HFFc6 (cell line): ENCODE measurements around the gene MX1. TPM values are rescaled to one million over a fixed set of nuclear protein-coding genes. Genes with fewer than 3 reads are reported as not detected.

Experiments
- DNase-seq: peaks from one replicate; pipeline ENCODE4 v3.0.0-alpha.2; 2018
- H3K27ac Mint-ChIP-seq: 2 replicates; pipeline ENCODE4 v1.8.0; 2020; ENCODE audit warnings: mild to moderate bottlenecking, mixed read lengths
- H3K27me3 Mint-ChIP-seq: 2 replicates; pipeline ENCODE4 v1.8.0; 2021; ENCODE audit warnings: mild to moderate bottlenecking, moderate library complexity, mixed read lengths; ENCODE audit not compliant: insufficient read depth
- H3K36me3 Mint-ChIP-seq: 2 replicates; pipeline ENCODE4 v1.8.0; 2021; ENCODE audit warnings: low read depth, mixed read lengths
- H3K4me1 Mint-ChIP-seq: 2 replicates; pipeline ENCODE4 v1.8.0; 2020; ENCODE audit warnings: low read depth, mixed read lengths
- H3K4me3 Mint-ChIP-seq: 2 replicates; pipeline ENCODE4 v1.8.0; 2020; ENCODE audit warnings: mild to moderate bottlenecking, moderate library complexity, mixed read lengths
- H3K9me3 Mint-ChIP-seq: 2 replicates; pipeline ENCODE4 v1.8.0; 2020; ENCODE audit warnings: mild to moderate bottlenecking, mixed read lengths
- total RNA-seq, 6 experiments: library from RNA; stranded (reverse); fragmentation: NEBNext Ultra II Directional; extraction: Animal tissue kit (Norgen Biotek cat#: 25700); gene quantifications; 2 replicates in 1 of 6; 3 replicates in 5 of 6; pipeline ENCODE4 v1.2.3, GENCODE V29; 2021
- TF ChIP-seq, protein P1 (sequence below): fragments of 200-600 bp; sonication (generic); IDR thresholded peaks from 2 replicates; pipeline ENCODE4 v1.5.0; 2021; ENCODE audit warnings: antibody characterized with exemption, mild to moderate bottlenecking

Gene MX1
- total RNA-seq, 6 experiments from 2014 or later, result 0.61 to 1.2 (median 0.85) TPM

GRCh38 chr21:41466024-41466820 is 40.2 kb downstream of the MX1 start:
- Mint-ChIP-seq H3K27ac (no peak overlapping the region), H3K4me1 (peaks cover 20% of the 10 kb centered on the region), H3K27me3 (peaks cover 22% of the 10 kb centered on the region), H3K9me3 (no peaks in the 10 kb centered on the region), H3K36me3 (peaks cover 5% of the 10 kb centered on the region; the same call in 1 of the 2 replicates), H3K4me3 (no peak overlapping the region)
- TF ChIP-seq, protein P1, sequence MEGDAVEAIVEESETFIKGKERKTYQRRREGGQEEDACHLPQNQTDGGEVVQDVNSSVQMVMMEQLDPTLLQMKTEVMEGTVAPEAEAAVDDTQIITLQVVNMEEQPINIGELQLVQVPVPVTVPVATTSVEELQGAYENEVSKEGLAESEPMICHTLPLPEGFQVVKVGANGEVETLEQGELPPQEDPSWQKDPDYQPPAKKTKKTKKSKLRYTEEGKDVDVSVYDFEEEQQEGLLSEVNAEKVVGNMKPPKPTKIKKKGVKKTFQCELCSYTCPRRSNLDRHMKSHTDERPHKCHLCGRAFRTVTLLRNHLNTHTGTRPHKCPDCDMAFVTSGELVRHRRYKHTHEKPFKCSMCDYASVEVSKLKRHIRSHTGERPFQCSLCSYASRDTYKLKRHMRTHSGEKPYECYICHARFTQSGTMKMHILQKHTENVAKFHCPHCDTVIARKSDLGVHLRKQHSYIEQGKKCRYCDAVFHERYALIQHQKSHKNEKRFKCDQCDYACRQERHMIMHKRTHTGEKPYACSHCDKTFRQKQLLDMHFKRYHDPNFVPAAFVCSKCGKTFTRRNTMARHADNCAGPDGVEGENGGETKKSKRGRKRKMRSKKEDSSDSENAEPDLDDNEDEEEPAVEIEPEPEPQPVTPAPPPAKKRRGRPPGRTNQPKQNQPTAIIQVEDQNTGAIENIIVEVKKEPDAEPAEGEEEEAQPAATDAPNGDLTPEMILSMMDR, result no peak
- DNase-seq, result no peak

DNA sequence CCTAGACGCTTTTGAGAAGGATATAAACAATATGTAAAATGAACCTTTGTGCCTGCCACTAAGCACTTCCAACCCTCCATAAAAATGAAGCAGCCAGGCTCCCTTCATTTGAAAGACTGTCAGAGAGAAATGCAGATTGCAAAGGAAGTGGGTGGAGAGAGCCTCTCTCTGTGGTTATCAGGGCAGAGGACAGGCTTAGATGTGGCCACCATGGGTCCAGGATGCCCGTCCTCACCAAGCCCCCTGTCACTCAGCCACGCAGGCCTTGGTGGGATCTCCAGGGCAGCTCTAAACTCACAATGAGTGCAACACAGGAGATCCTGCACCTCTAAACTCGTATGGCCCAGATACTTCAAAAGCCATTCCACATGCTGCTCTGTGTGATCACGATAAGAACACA is 44.0 kb downstream of the MX1 start:
- H3K27ac Mint-ChIP-seq, result no peak overlapping the region
- peaks cover 26% of the 10 kb centered on the region for H3K27me3 Mint-ChIP-seq
- H3K4me1 Mint-ChIP-seq, result peaks cover 15% of the 10 kb centered on the region
- TF ChIP-seq, protein P1, result no peak
- DNase-seq, result no peak
- no peak overlapping the region for H3K4me3 Mint-ChIP-seq
- H3K9me3 Mint-ChIP-seq, result no peaks in the 10 kb centered on the region
- H3K36me3 Mint-ChIP-seq, result no peaks in the 10 kb centered on the region

GRCh38 chr21:41472753-41473548 is 46.9 kb downstream of the MX1 start:
- Mint-ChIP-seq H3K4me1 (peaks cover 4% of the 10 kb centered on the region), H3K4me3 (no peak overlapping the region), H3K27me3 (peaks cover 28% of the 10 kb centered on the region), H3K9me3 (no peaks in the 10 kb centered on the region), H3K36me3 (no peaks in the 10 kb centered on the region), H3K27ac (no peak overlapping the region)
- no peak for DNase-seq
- TF ChIP-seq, protein P1, result no peak

DNA sequence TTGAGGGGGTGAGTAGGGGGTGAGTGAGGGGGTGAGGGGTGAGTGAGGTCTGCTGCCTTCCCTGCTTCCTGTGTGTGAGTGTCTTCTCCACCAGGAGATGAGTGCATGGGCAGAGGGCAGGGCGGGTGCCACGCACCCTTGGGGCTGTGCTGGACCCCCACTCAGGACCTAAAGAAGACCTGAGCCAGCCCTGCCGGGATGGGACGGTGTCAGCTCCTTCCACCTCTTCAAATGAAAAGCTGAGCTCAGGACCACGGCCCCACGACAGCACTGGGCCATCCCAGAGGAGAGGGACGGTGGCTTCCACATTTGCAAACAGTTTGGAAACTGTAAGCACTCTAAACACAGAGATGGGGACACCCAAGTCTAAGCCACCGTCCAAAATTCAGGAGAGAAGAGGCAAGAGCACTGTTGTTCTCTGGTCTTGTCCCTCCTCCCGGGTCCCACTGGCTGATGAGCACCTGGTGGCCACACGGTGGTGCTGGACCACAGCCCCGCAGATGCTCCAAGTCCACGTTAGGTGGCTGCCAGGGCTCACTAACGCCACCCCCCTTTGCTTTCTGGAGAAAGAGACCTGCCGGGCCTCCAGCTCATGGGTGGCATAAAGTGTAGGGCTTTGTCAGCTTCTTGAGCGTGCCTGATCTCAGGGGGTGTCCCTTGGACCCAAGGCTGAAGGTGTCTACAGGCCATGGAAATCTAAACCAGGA is 49.8 kb downstream of the MX1 start:
- Mint-ChIP-seq H3K4me3 (no peak overlapping the region), H3K27me3 (peaks cover 11% of the 10 kb centered on the region), H3K4me1 (no peaks in the 10 kb centered on the region), H3K36me3 (no peaks in the 10 kb centered on the region), H3K9me3 (no peaks in the 10 kb centered on the region), H3K27ac (no peak overlapping the region)
- TF ChIP-seq, protein P1, result no peak
- DNase-seq, result no peak

DNA sequence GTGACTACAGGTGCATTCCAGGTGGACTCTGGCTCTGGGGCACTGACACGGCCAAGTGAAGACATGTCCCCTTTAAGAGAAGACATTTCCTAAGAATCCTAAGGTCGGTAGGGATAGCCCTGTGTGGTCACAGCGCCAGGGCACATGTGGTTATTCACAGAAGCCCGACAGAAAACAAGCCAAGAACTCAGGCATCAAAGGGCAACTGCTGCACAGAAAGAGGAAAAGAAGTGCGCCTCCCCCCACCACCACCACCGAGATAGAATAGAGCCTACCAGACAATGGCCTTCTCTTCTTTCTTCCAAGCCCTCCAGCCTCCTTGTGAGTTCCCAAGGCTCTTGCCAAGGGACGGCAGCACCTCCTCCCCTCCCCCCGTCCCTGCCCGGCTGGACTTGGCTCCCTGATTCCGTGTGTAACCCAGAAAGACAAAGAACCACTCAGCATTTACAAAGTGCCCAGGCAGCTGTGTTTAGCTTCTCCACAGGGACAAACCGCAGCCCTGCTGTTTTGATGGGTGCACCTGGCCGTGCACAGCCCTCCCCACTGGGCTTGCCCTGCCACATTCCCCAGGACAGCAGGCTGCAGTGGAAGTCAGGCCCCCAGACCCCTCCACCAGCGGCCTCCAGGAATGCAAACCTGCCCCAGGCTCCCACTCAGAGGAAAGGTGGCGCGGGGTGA is 51.7 kb downstream of the MX1 start:
- no peaks in the 10 kb centered on the region for H3K36me3 Mint-ChIP-seq
- no peak overlapping the region for H3K4me3 Mint-ChIP-seq
- H3K27me3 Mint-ChIP-seq, result peaks cover 5% of the 10 kb centered on the region
- DNase-seq, result no peak
- TF ChIP-seq, protein P1, result no peak
- no peaks in the 10 kb centered on the region for H3K9me3 Mint-ChIP-seq
- H3K27ac Mint-ChIP-seq, result no peak overlapping the region
- H3K4me1 Mint-ChIP-seq, result no peaks in the 10 kb centered on the region
